Inflammatory macrophage treated with lipopolysaccharide for 4 hours (primary cell): ENCODE results near the gene ABCC3.
A peak's percentile ranks its signal among the peaks of the same experiment; 100 is the strongest.
"Not testable (repeated sequence)": the region's sequence is repeated elsewhere in the genome, so short reads cannot be mapped to it uniquely, and the experiment has no call there.

Experiments used
- DNase-seq: peaks from one replicate; pipeline ENCODE4 v3.0.0-alpha.2; 2020

ABCC3 gene

GRCh38 chr17:50712641-50713040 lies 78.0 kb downstream of the ABCC3 start:
- no peak for DNase-seq

DNA sequence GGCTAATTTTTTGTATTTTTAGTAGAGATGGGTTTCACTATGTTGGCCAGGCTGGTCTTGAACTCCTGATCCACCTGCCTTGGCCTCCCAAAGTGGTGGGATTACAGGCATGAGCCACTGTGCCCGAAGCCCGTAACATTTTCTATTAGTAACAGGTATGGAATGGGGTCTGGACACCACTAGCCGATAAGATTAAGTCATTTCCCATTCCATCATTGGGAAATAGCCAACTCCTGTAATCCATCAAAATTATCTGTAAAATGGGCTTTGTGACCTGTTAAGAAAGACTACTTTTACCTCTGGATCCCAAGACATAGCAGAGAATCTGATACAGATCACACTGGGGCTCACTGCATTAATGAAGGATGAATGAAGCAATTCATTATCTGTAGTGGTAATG lies 80.8 kb downstream of the ABCC3 start:
- no peak for DNase-seq

DNA sequence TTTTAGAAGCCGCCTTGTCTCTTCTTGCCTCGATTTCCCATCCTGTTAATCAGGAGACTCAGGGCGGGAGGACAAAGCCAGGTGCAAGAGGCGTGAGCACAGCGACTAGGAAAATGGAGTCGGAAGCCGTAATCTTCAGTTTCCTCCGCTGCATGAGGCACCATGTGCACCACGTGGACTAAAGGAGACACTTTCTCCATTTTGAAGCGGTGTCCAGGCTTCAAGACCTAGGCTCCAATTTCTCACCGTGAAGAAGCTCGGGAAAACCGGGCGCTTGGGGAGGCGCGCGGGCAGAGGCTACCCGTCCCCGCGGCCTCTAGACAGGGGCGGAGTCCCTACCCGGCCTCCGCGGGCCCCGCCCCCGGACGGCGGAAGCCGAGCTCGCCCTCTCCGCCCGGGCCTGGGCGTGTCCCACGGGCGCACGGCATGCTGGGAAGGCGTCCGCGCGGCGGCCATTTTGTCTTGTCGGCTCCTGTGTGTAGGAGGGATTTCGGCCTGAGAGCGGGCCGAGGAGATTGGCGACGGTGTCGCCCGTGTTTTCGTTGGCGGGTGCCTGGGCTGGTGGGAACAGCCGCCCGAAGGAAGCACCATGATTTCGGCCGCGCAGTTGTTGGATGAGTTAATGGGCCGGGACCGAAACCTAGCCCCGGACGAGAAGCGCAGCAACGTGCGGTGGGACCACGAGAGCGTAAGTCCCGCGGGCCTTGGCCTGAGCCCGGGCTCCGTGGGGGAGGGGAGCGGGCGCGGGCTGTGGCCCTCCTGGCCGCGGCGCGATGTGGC lies 84.7 kb downstream of the ABCC3 start, which contains the start of gene LUC7L3:
TSS of gene LUC7L3 (plus strand) at position 460 of the 780 bp plus-strand sequence. CDS start at position 590, 130 bp downstream.
- peak; percentile 96 for DNase-seq

GRCh38 chr17:50719924-50720794 lies 85.5 kb downstream of the ABCC3 start:
- DNase-seq, result no peak

DNA sequence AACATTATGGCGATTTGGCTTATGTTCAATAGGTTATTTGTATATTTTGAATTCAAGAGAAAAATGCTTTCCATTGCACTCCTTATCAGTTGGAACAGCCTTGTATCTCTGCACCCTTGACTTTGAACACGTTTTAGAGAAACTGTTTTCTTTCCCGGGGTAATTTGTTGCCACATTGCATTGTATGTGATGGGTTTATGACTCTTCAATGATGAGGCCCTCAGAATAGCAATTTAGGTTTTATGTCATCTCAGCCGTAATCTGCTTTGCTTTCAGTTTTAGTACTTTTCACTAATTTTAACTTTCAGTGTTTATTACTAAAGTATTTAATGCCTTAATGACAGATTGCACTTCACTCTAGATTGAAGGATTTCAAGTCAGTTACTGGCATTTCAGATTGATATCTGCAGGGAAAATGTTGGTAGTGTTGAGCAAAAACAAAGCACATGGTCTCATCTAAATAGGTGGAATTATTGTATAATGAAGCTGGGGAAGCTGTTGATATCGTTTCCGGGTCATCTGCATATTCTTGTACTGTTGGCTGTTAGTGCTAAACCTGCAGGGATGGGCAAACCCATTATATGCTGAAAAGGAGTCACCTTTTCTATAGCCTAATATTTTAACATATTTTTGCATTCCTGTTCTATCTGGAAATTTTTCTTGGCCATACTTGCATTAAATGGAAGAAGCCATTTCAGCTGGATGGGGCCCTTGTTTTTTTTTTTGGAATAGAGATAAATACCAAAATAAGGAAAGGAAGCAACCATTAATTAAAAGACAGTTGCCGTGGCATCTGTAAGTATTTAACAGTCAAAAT lies 86.7 kb downstream of the ABCC3 start:
- DNase-seq, result peak; percentile 66

- no peak for DNase-seq
Observed at GRCh38 chr17:50722746-50723145, 88.1 kb downstream of the ABCC3 start.

GRCh38 chr17:50724622-50725021 lies 89.9 kb downstream of the ABCC3 start:
- DNase-seq, result not testable (repeated sequence)

- no peak for DNase-seq
Observed at GRCh38 chr17:50725769-50726655, 91.3 kb downstream of the ABCC3 start.

DNA sequence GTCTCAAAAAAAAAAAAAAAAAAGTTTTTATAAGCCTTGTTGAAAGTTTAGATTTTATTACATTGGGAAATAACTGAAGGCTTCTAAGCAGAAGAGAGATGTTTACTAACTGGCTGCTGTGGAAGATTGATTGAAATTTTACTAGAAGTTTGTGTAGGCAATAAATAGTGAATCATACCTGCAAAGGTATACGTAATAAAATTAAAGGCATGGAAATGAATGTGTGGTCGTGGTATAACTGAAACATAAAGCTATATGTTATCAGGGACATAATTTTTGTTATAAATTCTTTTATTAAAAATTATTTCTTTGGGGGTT lies 93.4 kb downstream of the ABCC3 start:
- DNase-seq, result no peak

GRCh38 chr17:50728881-50729765 lies 94.4 kb downstream of the ABCC3 start:
- DNase-seq, result no peak

DNA sequence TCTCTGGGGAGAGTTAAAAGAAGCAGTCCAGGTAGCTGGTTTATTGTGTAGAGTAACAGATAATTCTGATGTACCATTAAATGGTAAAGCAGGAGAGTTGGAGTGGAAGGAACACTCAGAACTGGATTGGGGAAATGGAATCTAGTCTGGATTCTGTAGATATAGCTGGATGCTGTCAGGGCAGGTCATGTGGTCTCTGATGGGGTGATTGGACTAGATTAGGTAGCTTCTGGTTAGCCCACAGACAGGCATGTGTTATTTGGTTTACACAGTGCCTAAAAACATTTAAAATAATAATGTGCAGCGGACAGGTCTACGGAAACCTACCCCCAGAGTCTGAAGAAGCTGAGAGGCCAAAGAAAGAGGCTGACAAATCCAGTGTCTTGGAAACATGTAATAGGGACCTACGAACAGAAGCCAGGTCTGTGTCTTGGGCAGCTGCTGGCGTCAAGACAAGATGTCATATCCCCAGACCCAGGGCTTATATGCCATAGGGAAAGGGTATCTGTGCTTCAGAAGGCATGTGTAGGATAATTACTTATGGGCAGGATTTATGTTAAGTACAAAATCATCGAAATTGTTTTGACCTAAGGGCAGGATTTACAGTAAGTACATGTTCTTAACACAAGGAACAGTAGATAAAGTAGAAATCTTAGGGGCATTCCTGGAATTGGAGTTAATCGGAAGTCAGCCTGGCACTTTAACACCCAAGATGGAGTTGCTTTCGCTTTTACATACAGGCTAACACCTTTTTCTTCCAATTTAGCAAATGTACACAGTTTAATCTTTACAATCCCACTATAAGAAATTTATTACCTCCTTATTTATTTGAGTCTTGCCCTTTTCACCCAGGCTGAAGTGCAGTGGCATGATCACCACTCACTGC lies 97.1 kb downstream of the ABCC3 start:
- DNase-seq, result no peak

- no peak for DNase-seq
Observed at GRCh38 chr17:50735287-50735686, 100.6 kb downstream of the ABCC3 start.

- DNase-seq, result no peak
Observed at GRCh38 chr17:50737118-50737698, 102.5 kb downstream of the ABCC3 start.

DNA sequence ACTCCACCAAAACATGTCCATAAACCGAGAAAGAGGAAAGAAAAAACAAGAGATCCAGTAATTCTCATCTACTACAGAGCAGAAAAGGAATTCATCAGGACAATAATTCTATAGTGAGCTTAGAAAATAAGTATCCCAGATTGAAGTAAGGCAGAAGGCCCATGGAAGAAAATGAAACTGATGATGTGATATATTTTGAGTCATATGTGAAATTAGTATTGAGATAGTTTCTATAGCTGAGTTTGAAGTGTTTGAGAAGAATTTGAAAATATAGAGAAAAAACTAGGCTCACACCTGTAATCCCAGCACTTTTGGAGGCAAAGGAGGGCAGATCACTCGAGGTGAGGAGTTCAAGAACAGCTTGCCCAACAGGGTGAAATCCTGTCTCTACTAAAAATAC lies 104.4 kb downstream of the ABCC3 start:
- peak; percentile 30 for DNase-seq
